Fibroblast of lung (primary cell): ENCODE measurements around the gene MRPL9. TPM values are rescaled to one million over a fixed set of nuclear protein-coding genes. Genes with fewer than 3 reads are reported as not detected.

Experiments
- DNase-seq, 2 donors: peaks; one replicate each; pipeline versions ENCODE4 v3.0.0 to v3.0.0-alpha.2; 2010; ENCODE audit warnings: low read depth in 2 of 2
- H2AFZ ChIP-seq: 2 replicates; pipeline ENCODE4 v1.5.1; 2012; ENCODE audit warnings: low read length, control low read depth, inconsistent platforms
- H3K27ac ChIP-seq: 2 replicates; pipeline ENCODE4 v1.5.1; 2011; ENCODE audit warnings: low read length, control low read depth; ENCODE audit not compliant: insufficient read depth
- H3K27me3 ChIP-seq: 2 replicates; pipeline ENCODE4 v1.5.1; 2011; ENCODE audit warnings: mild to moderate bottlenecking, low read length; ENCODE audit not compliant: control insufficient read depth, insufficient read depth
- H3K36me3 ChIP-seq: 2 replicates; pipeline ENCODE4 v1.5.1; 2011; ENCODE audit warnings: low read length; ENCODE audit not compliant: control insufficient read depth, insufficient read depth
- H3K4me1 ChIP-seq: 2 replicates; pipeline ENCODE4 v1.5.1; 2011; ENCODE audit warnings: low read length; ENCODE audit not compliant: control insufficient read depth, insufficient read depth; ENCODE audit errors: extremely low read depth
- H3K4me2 ChIP-seq: 2 replicates; pipeline ENCODE4 v1.5.1; 2011; ENCODE audit warnings: low read length, control low read depth; ENCODE audit not compliant: insufficient read depth; ENCODE audit errors: extremely low read depth
- H3K4me3 ChIP-seq, 4 experiments: fragments of 200-600 bp in 1 of 4; sonication (generic) in 1 of 4; replicated peaks in 1 of 4; 2 replicates each; pipeline ENCODE4 v1.5.1; 2011 to 2016; ENCODE audit warnings: low read length in 4 of 4, low read depth in 3 of 4, mild to moderate bottlenecking in 3 of 4, control low read depth in 2 of 4, inconsistent platforms in 1 of 4, mixed read lengths in 1 of 4; ENCODE audit not compliant: insufficient read depth in 1 of 4; ENCODE audit errors: control extremely low read depth in 1 of 4
- H3K79me2 ChIP-seq: 2 replicates; pipeline ENCODE4 v1.5.1; 2012; ENCODE audit warnings: mild to moderate bottlenecking, low read length, inconsistent platforms; ENCODE audit not compliant: control insufficient read depth, insufficient read depth
- H3K9ac ChIP-seq: 2 replicates; pipeline ENCODE4 v1.5.1; 2011; ENCODE audit warnings: mild to moderate bottlenecking, low read length, control low read depth; ENCODE audit not compliant: insufficient read depth
- H3K9me3 ChIP-seq: 2 replicates; pipeline ENCODE4 v1.5.1; 2012; ENCODE audit warnings: low read depth, low read length; ENCODE audit not compliant: control insufficient read depth, insufficient read depth
- H4K20me1 ChIP-seq: 2 replicates; pipeline ENCODE4 v1.5.1; 2011; ENCODE audit warnings: low read length; ENCODE audit not compliant: control insufficient read depth, insufficient read depth; ENCODE audit errors: extremely low read depth
- CTCF ChIP-seq, 2 donors: IDR thresholded peaks in 1 of 2; conservative IDR thresholded peaks in 1 of 2; 1 replicate in 1 of 2; 2 replicates in 1 of 2; pipeline ENCODE4 v1.5.1; 2011 to 2012; ENCODE audit warnings: low read length in 2 of 2, control low read depth in 1 of 2, inconsistent platforms in 1 of 2, low read depth in 1 of 2, mild to moderate bottlenecking in 1 of 2
- EZH2 ChIP-seq: IDR thresholded peaks from 2 replicates; pipeline ENCODE4 v1.5.1; 2012; ENCODE audit warnings: low read length, control low read depth, mild to moderate bottlenecking; ENCODE audit errors: missing control alignments
- polyA plus RNA-seq, 2 donors: library from polyadenylated mRNA; depleted of rRNA in 1 of 2; stranded (reverse) in 1 of 2; unstranded in 1 of 2; fragments of >200 nt; gene quantifications; 2 replicates each; pipeline ENCODE4 v1.2.1, GENCODE V29; 2011 to 2012; ENCODE audit warnings: missing spikeins in 1 of 2
- total RNA-seq: library from RNA; depleted of rRNA; stranded (reverse); fragments of >200 nt; gene quantifications from 2 replicates; pipeline ENCODE4 v1.2.1, GENCODE V29; 2014

The MRPL9 gene
- total and polyA plus RNA-seq, 2 donors (not counting 1 experiment from before 2014, with no cell fraction given): 58.3 to 86.5 TPM

- H3K9ac ChIP-seq: no peak overlapping the region
- no peak for TF ChIP-seq EZH2
- TF ChIP-seq CTCF (conservative IDR thresholded peaks at IDR 0.05 in 1 of 2, IDR thresholded peaks at IDR 0.05 in 1 of 2; ENCODE audit: low read depth in 1 of 2, low read length in 2 of 2): no peak
- H3K4me3 ChIP-seq: no peak overlapping the region
- peaks cover 38% of the 10 kb centered on the region for H3K27me3 ChIP-seq
- H3K4me2 ChIP-seq: no peak overlapping the region
- H3K4me1 ChIP-seq: no peaks in the 10 kb centered on the region
- no peaks in the 10 kb centered on the region for H3K36me3 ChIP-seq
- H3K79me2 ChIP-seq: no peaks in the 10 kb centered on the region
- no peak overlapping the region for H3K27ac ChIP-seq
- no peaks in the 10 kb centered on the region for H3K9me3 ChIP-seq
- H4K20me1 ChIP-seq: no peaks in the 10 kb centered on the region
- no peak for DNase-seq
- no peak overlapping the region for H2AFZ ChIP-seq
These were observed 49.4 kb downstream of the MRPL9 start for GRCh38 chr1:151713874-151714273.

- TF ChIP-seq EZH2 (no peak), CTCF (conservative IDR thresholded peaks at IDR 0.05 in 1 of 2, IDR thresholded peaks at IDR 0.05 in 1 of 2; ENCODE audit: low read depth in 1 of 2, low read length in 2 of 2) (no peak)
- no peaks in the 10 kb centered on the region for H3K79me2 ChIP-seq
- no peak overlapping the region for H3K4me2 ChIP-seq
- H3K9ac ChIP-seq: no peak overlapping the region
- H3K9me3 ChIP-seq: no peaks in the 10 kb centered on the region
- H2AFZ ChIP-seq: no peak overlapping the region
- DNase-seq: no peak
- H3K4me1 ChIP-seq: no peaks in the 10 kb centered on the region
- no peak overlapping the region for H3K4me3 ChIP-seq
- H3K27ac ChIP-seq: no peak overlapping the region
- no peaks in the 10 kb centered on the region for H4K20me1 ChIP-seq
- H3K36me3 ChIP-seq: no peaks in the 10 kb centered on the region
- H3K27me3 ChIP-seq: peaks cover 33% of the 10 kb centered on the region
These were observed 50.3 kb downstream of the MRPL9 start for GRCh38 chr1:151713044-151713443.

GRCh38 chr1:151711951-151712350, 51.3 kb downstream of the MRPL9 start:
- Histone ChIP-seq H3K9ac (no peak overlapping the region), H3K79me2 (no peaks in the 10 kb centered on the region), H3K27me3 (peaks cover 24% of the 10 kb centered on the region), H3K4me3 (no peak overlapping the region), H3K4me1 (no peaks in the 10 kb centered on the region), H3K9me3 (no peaks in the 10 kb centered on the region), H3K36me3 (no peaks in the 10 kb centered on the region), H3K4me2 (no peak overlapping the region), H2AFZ (no peak overlapping the region), H4K20me1 (no peaks in the 10 kb centered on the region), H3K27ac (no peak overlapping the region)
- no peak for TF ChIP-seq EZH2
- no peak for TF ChIP-seq CTCF (conservative IDR thresholded peaks at IDR 0.05 in 1 of 2, IDR thresholded peaks at IDR 0.05 in 1 of 2; ENCODE audit: low read depth in 1 of 2, low read length in 2 of 2)
- no peak for DNase-seq
